NOMO-1 treated with dmso at 0.1 percent for 144 hours (cell line): ENCODE results near the gene ENO4.
A peak's percentile ranks its signal among the peaks of the same experiment; 100 is the strongest.

Experiments used
- DNase-seq: peaks from one replicate; lab custom pipeline; 2025; ENCODE audit not compliant: unreplicated experiment; lab: John Stamatoyannopoulos, UW

Gene ENO4

GRCh38 chr10:116831086-116831485 is 18.2 kb upstream of the ENO4 start:
- no peak for DNase-seq

DNA sequence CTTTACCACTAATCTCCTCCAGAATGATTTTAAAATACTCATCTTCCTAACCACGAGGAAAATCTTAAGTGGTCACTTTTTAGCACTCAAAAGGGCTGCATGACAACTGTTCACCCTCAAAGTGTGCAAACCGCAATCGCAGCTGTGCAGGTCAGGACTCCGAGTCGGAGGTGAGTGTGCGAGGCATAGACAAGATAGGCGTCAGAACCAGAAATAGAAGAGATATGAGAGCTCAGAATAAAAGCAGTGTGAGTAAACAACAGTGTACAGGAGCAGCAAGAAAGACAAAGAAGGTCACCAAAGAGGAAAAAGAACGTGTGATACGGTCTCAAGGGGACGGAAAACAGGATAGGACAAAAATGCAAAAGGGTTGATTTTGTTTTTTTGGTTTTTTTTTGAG is 17.5 kb upstream of the ENO4 start:
- no peak for DNase-seq

- DNase-seq: no peak
Measured at GRCh38 chr10:116833986-116834985, 15.0 kb upstream of the ENO4 start.

GRCh38 chr10:116835658-116836057 is 13.6 kb upstream of the ENO4 start:
- no peak for DNase-seq

- DNase-seq: no peak
Measured at GRCh38 chr10:116836083-116836482, 13.2 kb upstream of the ENO4 start.

- no peak for DNase-seq
Measured at GRCh38 chr10:116836902-116837523, 12.3 kb upstream of the ENO4 start.

DNA sequence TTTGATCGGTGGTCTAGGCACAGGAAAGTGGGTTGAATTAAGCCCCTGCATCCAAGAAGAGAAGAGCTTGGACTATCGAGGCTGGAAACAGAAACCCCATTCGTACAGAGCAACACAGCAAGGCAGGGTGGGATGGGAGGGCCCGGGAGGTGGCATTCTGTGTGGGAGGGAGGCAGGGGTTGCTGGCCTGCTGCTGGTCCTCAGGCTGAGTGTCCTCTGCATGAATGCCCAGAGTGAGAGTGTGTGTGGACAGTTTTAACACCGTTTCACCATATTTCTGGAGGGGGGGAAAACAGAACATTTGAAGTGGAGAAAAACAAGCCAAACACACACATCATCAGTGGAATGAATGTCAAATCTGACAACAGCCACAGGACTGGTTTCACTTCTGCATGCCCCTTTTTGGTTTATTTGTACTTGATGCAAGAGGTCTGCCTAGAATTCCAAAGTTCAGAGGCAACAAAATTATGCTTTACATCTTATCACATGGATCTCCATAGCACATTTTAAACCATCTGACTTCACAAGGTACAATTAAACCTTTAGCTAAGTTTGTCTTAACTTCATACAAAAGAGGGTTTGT is 11.1 kb upstream of the ENO4 start:
- peak; percentile 29 for DNase-seq

- no peak for DNase-seq
Measured at GRCh38 chr10:116840389-116841075, 8.8 kb upstream of the ENO4 start.

DNA sequence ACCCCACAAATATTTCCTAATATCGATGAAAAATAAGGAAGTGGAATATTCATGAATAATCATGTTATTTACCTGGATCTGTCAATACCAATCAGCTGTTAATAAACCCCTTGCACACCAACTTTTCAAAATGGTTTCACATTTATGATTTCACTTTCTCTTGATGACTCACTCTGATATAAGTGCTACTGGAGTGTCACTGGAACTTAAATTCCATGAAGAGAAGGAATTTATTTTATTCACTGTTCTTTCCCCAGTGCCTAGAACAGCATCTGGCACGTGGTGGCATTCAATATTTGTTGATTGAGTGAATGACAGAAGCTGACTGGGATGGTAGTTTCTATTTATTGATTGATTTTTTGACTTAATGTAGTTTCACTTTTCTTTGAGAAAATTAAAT is 3.5 kb upstream of the ENO4 start:
- DNase-seq: no peak

DNA sequence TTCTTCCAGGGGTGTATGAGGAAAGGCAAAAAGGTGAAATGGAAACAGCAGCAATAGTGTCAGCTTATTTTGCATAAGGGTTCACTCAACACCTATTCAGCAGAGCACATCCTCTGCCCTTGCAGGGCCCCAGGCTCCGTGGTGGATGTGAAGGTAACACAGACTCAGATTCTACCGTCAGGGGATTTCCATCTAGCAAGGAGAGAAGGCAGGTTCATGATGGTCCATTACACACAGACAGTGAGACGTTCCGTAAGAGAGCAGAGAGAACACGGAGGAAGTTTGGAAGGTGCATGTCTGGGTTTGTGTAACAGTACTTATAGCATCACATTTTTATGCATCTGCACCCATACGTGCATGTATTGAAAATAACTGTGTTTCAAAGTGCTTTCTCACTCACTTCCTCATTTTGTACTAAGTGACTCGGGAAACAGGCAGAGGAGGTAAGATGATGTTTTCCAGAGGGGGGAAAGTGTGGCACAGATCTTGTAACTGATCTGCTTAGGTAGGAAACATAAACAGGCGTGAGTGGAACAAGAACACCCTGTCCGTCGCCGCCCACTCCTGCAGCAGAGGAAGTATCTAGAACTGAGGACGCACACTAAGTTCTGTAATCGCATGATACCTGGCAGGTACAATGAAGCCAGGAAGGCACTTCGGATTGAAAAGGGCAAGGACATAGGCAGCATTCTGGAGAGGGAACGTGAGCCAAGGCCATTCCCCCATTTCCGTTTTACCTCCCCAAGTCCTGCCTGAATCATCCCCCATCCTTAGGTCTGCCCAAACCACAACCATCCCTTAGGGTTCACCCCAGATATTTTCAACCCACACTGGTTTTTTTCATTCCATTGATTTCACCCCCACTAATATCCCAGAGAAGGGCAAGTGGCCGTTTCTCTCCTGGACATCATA is 1.0 kb upstream of the ENO4 start:
- DNase-seq: no peak

DNA sequence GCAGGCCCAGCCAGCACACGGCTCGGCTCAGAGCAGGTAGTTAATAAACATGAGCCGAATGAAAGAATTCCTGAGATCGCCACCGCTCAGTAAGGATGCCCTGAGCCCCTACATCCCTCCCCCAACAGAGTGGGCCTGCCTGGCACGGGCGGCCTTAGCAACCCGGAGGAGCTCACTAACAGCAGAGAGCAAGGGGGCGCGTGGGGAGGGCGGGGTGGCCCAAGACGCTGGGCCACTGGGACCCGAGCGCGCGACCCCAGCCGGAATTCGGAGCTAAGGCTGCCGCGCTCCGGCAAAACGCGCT is 403 bp upstream of the ENO4 start:
- no peak for DNase-seq

- no peak for DNase-seq
Measured at GRCh38 chr10:116850058-116850611, 836 bp downstream of the ENO4 start.

DNA sequence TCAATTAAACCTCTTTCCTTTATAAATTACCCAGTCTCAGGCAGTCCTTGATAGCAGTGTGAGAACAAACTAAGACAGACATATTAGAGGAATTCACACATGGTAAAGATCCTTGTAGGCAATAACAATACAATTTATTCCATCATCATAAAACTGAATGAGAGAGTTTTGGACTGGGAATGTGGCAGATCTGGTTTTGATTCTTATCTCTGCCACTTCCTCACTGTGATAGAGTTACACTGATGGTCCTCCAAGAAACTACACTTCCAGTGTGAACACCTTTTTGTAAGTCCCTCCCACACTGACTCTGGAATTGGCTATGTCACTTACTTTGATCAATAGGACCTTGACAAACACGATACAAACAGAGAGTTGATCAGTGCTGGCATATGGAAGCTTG is 2.9 kb downstream of the ENO4 start:
- no peak for DNase-seq

GRCh38 chr10:116853287-116853686 is 4.0 kb downstream of the ENO4 start:
- DNase-seq: no peak

- no peak for DNase-seq
Measured at GRCh38 chr10:116853701-116854100, 4.4 kb downstream of the ENO4 start.

- no peak for DNase-seq
Measured at GRCh38 chr10:116857156-116857555, 7.9 kb downstream of the ENO4 start.

- no peak for DNase-seq
Measured at GRCh38 chr10:116861796-116862195, 12.5 kb downstream of the ENO4 start.

DNA sequence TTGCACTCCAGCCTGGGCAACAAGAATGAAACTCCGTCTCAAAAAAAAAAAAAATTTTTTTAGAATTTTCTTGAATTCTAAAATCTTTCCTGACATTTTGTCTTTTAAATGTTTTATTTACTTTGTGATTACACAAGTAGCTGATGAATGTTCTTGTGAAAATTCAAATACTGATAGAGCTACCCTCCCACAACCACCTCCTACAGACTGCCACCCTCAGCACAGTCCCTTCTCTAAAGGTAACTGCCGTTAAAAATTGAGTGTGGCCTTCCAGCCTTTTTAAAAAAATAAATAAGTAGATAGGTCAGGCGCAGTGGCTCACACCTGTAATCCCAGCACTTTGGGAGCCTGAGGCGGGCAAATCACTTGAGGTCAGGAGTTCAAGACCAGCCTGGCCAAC is 15.1 kb downstream of the ENO4 start:
- DNase-seq: no peak

DNA sequence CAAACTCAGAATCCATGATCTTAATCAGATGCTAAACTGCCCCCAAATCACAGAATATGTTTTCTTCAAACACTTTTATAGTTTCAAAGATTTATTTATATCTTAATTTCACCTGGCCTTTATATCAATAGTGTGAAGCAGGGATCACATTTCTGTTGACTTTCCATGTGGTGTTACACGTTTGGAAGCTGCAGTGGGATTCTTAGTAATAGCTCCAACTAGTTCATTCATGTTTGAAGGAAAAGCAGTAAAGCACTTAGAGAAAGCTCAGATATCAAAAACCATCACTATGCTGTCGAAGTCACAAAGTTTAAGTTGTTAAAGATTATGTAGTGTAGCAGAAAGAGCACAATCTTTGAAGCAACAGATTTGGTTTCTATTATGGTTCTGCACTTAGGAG is 16.8 kb downstream of the ENO4 start:
- no peak for DNase-seq

- DNase-seq: no peak
Measured at GRCh38 chr10:116866987-116867595, 17.8 kb downstream of the ENO4 start.
